ENCODE results near the gene CAD. TPM values are rescaled to one million over a fixed set of nuclear protein-coding genes. Genes with fewer than 3 reads are reported as not detected.
"Not testable (repeated sequence)": the region's sequence is repeated elsewhere in the genome, so short reads cannot be mapped to it uniquely, and the experiment has no call there.

CAD gene
- total and polyA plus RNA-seq, 2 experiments from 2014 or later, result 17.1 to 23.9 TPM

- WGBS, 2 experiments (ENCODE audit: low coverage in 1 of 2, low lambda C conversion rate in 2 of 2, missing lambda C conversion rate in 2 of 2), result 53 to 56% methylated on average over 8 of the region's 8 CpGs
These were observed 41.8 kb upstream of the CAD start for GRCh38 chr2:27175330-27175729.

DNA sequence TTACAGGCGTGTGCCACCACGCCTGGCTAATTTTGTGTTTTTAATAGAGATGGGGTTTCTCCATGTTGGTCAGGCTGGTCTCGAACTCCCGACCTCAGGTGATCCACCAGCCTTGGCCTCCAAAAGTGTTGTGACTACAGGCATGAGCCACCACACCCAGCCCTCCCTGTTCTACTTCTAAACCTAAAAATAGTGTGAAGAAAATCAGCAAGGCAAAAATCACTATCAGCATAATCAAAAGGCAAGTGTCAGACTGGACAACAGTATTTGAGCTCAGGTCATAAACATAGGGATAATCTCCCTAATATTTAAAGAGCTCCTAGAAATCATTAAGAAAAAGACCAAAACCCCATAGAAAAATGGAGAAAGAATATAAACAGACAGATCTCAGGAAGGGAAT is 41.4 kb upstream of the CAD start:
- H3K27ac ChIP-seq; H3F3A ChIP-seq (ENCODE audit: insufficient read depth); H3K9me2 ChIP-seq (ENCODE audit: insufficient read depth); H3K4me1 ChIP-seq (ENCODE audit: insufficient read depth); H3K4me2 ChIP-seq (ENCODE audit: unreplicated experiment); H3K9me3 ChIP-seq (ENCODE audit: low read depth); H2AFZ ChIP-seq; H3K79me2 ChIP-seq (ENCODE audit: insufficient read depth); H3K9ac ChIP-seq; H3K4me3 ChIP-seq; H3K36me3 ChIP-seq (ENCODE audit: low read depth); in situ Hi-C loops (cut with MboI); H4K20me1 ChIP-seq (ENCODE audit: insufficient read depth); DNase-seq: not testable (repeated sequence)
- peaks cover 46% of the 10 kb centered on the region for H3K27me3 ChIP-seq (replicated peaks; ENCODE audit: insufficient read depth)
- 57 to 74% methylated on average over 4 of the region's 4 CpGs for WGBS, 2 experiments (ENCODE audit: low coverage in 1 of 2, low lambda C conversion rate in 2 of 2, missing lambda C conversion rate in 2 of 2)

More at GRCh38 chr2:27175330-27175729, 41.8 kb upstream of the CAD start:
- Histone ChIP-seq H3K9me3 (ENCODE audit: low read depth) (no peaks in the 10 kb centered on the region), H3F3A (ENCODE audit: insufficient read depth) (no peaks in the 10 kb centered on the region), H3K9ac (no peak overlapping the region), H3K9me2 (ENCODE audit: insufficient read depth) (no peaks in the 10 kb centered on the region), H3K36me3 (ENCODE audit: low read depth) (no peaks in the 10 kb centered on the region), H3K4me3 (no peak overlapping the region), H3K27me3 (replicated peaks; ENCODE audit: insufficient read depth) (peaks cover 51% of the 10 kb centered on the region), H3K79me2 (ENCODE audit: insufficient read depth) (no peaks in the 10 kb centered on the region), H3K4me1 (ENCODE audit: insufficient read depth) (peaks cover 5% of the 10 kb centered on the region; the same call in 1 of the 2 replicates), H3K4me2 (ENCODE audit: unreplicated experiment) (no peak overlapping the region), H2AFZ (no peak overlapping the region), H3K27ac (no peak overlapping the region), H4K20me1 (ENCODE audit: insufficient read depth) (no peaks in the 10 kb centered on the region)
- DNase-seq, result no peak
- TF ChIP-seq EZH2phosphoT487 (IDR thresholded peaks at IDR 0.05; ENCODE audit: insufficient read depth, low read depth) (no peak), EZH2 (IDR thresholded peaks at IDR 0.05; ENCODE audit: insufficient read depth, poor library complexity, severe bottlenecking) (no peak)
- in situ Hi-C loops (cut with MboI), result no loop called here

GRCh38 chr2:27177441-27178351 is 39.5 kb upstream of the CAD start:
- Histone ChIP-seq H3K9me2 (ENCODE audit: insufficient read depth) (no peaks in the 10 kb centered on the region), H3K79me2 (ENCODE audit: insufficient read depth) (no peaks in the 10 kb centered on the region), H3K4me1 (ENCODE audit: insufficient read depth) (peaks cover 19% of the 10 kb centered on the region), H4K20me1 (ENCODE audit: insufficient read depth) (no peaks in the 10 kb centered on the region), H3K9me3 (ENCODE audit: low read depth) (no peaks in the 10 kb centered on the region), H3K4me2 (ENCODE audit: unreplicated experiment) (no peak overlapping the region), H3K4me3 (no peak overlapping the region), H2AFZ (no peak overlapping the region), H3K27ac (no peak overlapping the region), H3K36me3 (ENCODE audit: low read depth) (no peaks in the 10 kb centered on the region), H3K27me3 (replicated peaks; ENCODE audit: insufficient read depth) (peaks cover 35% of the 10 kb centered on the region), H3K9ac (no peak overlapping the region), H3F3A (ENCODE audit: insufficient read depth) (peaks cover 20% of the 10 kb centered on the region)
- no peak for TF ChIP-seq EZH2phosphoT487 (IDR thresholded peaks at IDR 0.05; ENCODE audit: insufficient read depth, low read depth)
- no peak for TF ChIP-seq EZH2 (IDR thresholded peaks at IDR 0.05; ENCODE audit: insufficient read depth, poor library complexity, severe bottlenecking)
- DNase-seq, result no peak
- 76 to 81% methylated on average over 15 of the region's 15 CpGs for WGBS, 2 experiments (ENCODE audit: low coverage in 1 of 2, low lambda C conversion rate in 2 of 2, missing lambda C conversion rate in 2 of 2)
- in situ Hi-C loops (cut with MboI), result no loop called here

- WGBS, 2 experiments (ENCODE audit: low coverage in 1 of 2, low lambda C conversion rate in 2 of 2, missing lambda C conversion rate in 2 of 2), result 82 to 83% methylated on average over 3 of the region's 3 CpGs
- Histone ChIP-seq H4K20me1 (ENCODE audit: insufficient read depth) (no peaks in the 10 kb centered on the region), H3K27me3 (replicated peaks; ENCODE audit: insufficient read depth) (peaks cover 27% of the 10 kb centered on the region), H2AFZ (no peak overlapping the region), H3K9me3 (ENCODE audit: low read depth) (no peaks in the 10 kb centered on the region), H3K9me2 (ENCODE audit: insufficient read depth) (no peaks in the 10 kb centered on the region), H3K4me1 (ENCODE audit: insufficient read depth) (peaks cover 25% of the 10 kb centered on the region), H3K36me3 (ENCODE audit: low read depth) (no peaks in the 10 kb centered on the region), H3K4me3 (no peak overlapping the region), H3K27ac (no peak overlapping the region), H3F3A (ENCODE audit: insufficient read depth) (peaks cover 26% of the 10 kb centered on the region), H3K4me2 (ENCODE audit: unreplicated experiment) (no peak overlapping the region), H3K9ac (no peak overlapping the region), H3K79me2 (ENCODE audit: insufficient read depth) (no peaks in the 10 kb centered on the region)
- in situ Hi-C loops (cut with MboI), result no loop called here
- TF ChIP-seq EZH2 (IDR thresholded peaks at IDR 0.05; ENCODE audit: insufficient read depth, poor library complexity, severe bottlenecking), result no peak
- no peak for TF ChIP-seq EZH2phosphoT487 (IDR thresholded peaks at IDR 0.05; ENCODE audit: insufficient read depth, low read depth)
- no peak for DNase-seq
These were observed 38.7 kb upstream of the CAD start for GRCh38 chr2:27178469-27178868.

Data from GM23248 (cell line).